HepG2 (cell line): ENCODE data around the gene KRTAP5-2. TPM values are rescaled to one million over a fixed set of nuclear protein-coding genes. Genes with fewer than 3 reads are reported as not detected.

Source experiments
- JUN ChIP-seq: sonication (generic); formaldehyde crosslinking; IDR thresholded peaks from 2 replicates; pipeline ENCODE4 v1.4.0; 2020; ENCODE audit warnings: mild to moderate bottlenecking, missing genetic modification reagents
- KAT2B ChIP-seq: fragments of 150-350 bp; IDR thresholded peaks from 2 replicates; pipeline ENCODE4 v1.6.1; 2014; ENCODE audit warnings: low read depth, low read length, borderline replicate concordance
- KDM2A ChIP-seq: sonication (generic); formaldehyde crosslinking; IDR thresholded peaks from 2 replicates; pipeline ENCODE4 v1.4.0; 2020; ENCODE audit warnings: low read depth, missing genetic modification reagents, borderline replicate concordance
- SAP130 ChIP-seq: IDR thresholded peaks from 2 replicates; pipeline ENCODE4 v1.6.1; 2016; ENCODE audit warnings: low read depth
- ZFP62 ChIP-seq: sonication (generic); formaldehyde crosslinking; IDR thresholded peaks from 2 replicates; pipeline ENCODE4 v1.4.0; 2020; ENCODE audit warnings: missing genetic modification reagents
- ZSCAN20 ChIP-seq: sonication (generic); formaldehyde crosslinking; IDR thresholded peaks from 2 replicates; pipeline ENCODE4 v1.4.0; 2020; ENCODE audit warnings: missing genetic modification reagents, mild to moderate bottlenecking, borderline replicate concordance
- polyA plus RNA-seq, 8 experiments: library from polyadenylated mRNA; depleted of rRNA in 3 of 8; stranded (reverse) in 7 of 8; unstranded in 1 of 8; fragments of >200 nt; fragmentation: Illumina TruSeq in 4 of 8; extraction: Trizol in 4 of 8; gene quantifications; 2 replicates each; pipeline versions ENCODE4 v1.2.1 to v1.2.3, GENCODE V29; 2011 to 2016; ENCODE audit warnings: low read depth in 4 of 8, missing spikeins in 1 of 8, mixed read lengths in 1 of 8; ENCODE audit not compliant: insufficient read depth in 1 of 8
- total RNA-seq, 5 experiments: library from RNA; depleted of rRNA; stranded (reverse); fragments of >200 nt; fragmentation: Illumina TruSeq; extraction: Trizol; gene quantifications; 2 replicates each; pipeline ENCODE4 v1.2.3, GENCODE V29; 2016; ENCODE audit warnings: low read depth in 1 of 5
- TF ChIP-seq, protein P1 (sequence below): sonication (generic); formaldehyde crosslinking; IDR thresholded peaks from 2 replicates; pipeline ENCODE4 v1.4.0; 2020; ENCODE audit warnings: missing genetic modification reagents
- TF ChIP-seq, protein P2 (sequence below): sonication (generic); formaldehyde crosslinking; IDR thresholded peaks from 2 replicates; pipeline ENCODE4 v1.5.1; 2020; ENCODE audit warnings: missing genetic modification reagents, mild to moderate bottlenecking, borderline replicate concordance
- TF ChIP-seq, protein P3 (sequence below): sonication (generic); formaldehyde crosslinking; IDR thresholded peaks from 2 replicates; pipeline ENCODE4 v1.8.0; 2022; ENCODE audit warnings: low read depth, missing genetic modification reagents
- TF ChIP-seq, protein P4 (sequence below): sonication (generic); formaldehyde crosslinking; IDR thresholded peaks from 2 replicates; pipeline ENCODE4 v1.4.0; 2020; ENCODE audit warnings: low read depth, mild to moderate bottlenecking, missing genetic modification reagents
- TF ChIP-seq, protein P5 (sequence below): sonication (generic); formaldehyde crosslinking; IDR thresholded peaks from 2 replicates; pipeline ENCODE4 v1.5.0; 2020; ENCODE audit warnings: mild to moderate bottlenecking, missing genetic modification reagents, borderline replicate concordance

The KRTAP5-2 gene
- total and polyA plus RNA-seq, 2 of the 13 experiments (the other 11 are each of a cell fraction or from before 2014, with no cell fraction given), result not detected

DNA sequence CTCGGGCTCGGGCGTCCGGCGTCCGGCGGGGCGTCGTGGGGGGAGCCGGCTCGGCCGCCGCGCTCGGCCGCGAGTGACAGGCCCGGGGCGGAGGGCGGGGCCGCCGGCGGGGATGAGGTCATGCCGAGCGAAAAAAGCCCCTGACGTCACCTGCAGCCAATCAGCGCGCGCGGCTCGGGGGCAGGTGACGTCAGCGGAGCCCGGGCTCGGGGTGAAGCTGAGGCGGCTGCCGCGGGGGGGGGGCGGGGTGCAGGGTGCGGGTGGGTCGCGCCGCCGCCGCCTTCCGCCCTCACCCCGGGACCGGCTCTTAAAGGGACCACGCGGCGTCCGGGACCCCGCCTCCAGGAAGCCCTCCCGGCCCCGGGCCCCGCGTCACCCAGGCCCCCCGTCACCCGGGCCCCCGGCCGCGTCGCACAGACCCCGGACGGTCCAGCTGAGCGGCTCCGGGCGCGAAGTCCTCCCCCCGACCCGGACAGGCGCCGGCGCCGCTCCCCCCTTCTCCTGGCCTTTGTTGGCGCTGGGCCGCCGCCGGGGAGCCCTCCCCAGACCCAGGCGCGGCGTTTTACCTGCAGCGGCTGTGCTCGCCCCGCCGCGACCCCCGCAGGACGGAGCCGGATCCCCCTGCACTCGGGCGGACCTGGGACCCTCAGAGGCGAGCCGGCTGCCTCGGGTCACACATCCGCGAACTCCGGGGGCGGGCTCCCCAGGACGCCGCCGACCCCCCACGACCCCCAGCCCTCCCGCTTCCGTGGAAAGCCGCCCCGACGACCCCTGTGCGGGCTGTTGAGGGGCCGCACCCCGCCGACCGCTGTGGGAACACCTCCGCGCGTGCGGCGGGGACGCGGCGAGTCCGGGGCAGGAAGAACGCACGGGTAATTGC lies 25.7 kb downstream of the KRTAP5-2 start, which contains the start of gene DUSP8 (continued):
- TF ChIP-seq, protein P1, sequence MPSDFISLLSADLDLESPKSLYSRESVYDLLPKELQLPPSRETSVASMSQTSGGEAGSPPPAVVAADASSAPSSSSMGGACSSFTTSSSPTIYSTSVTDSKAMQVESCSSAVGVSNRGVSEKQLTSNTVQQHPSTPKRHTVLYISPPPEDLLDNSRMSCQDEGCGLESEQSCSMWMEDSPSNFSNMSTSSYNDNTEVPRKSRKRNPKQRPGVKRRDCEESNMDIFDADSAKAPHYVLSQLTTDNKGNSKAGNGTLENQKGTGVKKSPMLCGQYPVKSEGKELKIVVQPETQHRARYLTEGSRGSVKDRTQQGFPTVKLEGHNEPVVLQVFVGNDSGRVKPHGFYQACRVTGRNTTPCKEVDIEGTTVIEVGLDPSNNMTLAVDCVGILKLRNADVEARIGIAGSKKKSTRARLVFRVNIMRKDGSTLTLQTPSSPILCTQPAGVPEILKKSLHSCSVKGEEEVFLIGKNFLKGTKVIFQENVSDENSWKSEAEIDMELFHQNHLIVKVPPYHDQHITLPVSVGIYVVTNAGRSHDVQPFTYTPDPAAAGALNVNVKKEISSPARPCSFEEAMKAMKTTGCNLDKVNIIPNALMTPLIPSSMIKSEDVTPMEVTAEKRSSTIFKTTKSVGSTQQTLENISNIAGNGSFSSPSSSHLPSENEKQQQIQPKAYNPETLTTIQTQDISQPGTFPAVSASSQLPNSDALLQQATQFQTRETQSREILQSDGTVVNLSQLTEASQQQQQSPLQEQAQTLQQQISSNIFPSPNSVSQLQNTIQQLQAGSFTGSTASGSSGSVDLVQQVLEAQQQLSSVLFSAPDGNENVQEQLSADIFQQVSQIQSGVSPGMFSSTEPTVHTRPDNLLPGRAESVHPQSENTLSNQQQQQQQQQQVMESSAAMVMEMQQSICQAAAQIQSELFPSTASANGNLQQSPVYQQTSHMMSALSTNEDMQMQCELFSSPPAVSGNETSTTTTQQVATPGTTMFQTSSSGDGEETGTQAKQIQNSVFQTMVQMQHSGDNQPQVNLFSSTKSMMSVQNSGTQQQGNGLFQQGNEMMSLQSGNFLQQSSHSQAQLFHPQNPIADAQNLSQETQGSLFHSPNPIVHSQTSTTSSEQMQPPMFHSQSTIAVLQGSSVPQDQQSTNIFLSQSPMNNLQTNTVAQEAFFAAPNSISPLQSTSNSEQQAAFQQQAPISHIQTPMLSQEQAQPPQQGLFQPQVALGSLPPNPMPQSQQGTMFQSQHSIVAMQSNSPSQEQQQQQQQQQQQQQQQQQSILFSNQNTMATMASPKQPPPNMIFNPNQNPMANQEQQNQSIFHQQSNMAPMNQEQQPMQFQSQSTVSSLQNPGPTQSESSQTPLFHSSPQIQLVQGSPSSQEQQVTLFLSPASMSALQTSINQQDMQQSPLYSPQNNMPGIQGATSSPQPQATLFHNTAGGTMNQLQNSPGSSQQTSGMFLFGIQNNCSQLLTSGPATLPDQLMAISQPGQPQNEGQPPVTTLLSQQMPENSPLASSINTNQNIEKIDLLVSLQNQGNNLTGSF (CRISPR knock-in tag), result no peak
- TF ChIP-seq, protein P2, sequence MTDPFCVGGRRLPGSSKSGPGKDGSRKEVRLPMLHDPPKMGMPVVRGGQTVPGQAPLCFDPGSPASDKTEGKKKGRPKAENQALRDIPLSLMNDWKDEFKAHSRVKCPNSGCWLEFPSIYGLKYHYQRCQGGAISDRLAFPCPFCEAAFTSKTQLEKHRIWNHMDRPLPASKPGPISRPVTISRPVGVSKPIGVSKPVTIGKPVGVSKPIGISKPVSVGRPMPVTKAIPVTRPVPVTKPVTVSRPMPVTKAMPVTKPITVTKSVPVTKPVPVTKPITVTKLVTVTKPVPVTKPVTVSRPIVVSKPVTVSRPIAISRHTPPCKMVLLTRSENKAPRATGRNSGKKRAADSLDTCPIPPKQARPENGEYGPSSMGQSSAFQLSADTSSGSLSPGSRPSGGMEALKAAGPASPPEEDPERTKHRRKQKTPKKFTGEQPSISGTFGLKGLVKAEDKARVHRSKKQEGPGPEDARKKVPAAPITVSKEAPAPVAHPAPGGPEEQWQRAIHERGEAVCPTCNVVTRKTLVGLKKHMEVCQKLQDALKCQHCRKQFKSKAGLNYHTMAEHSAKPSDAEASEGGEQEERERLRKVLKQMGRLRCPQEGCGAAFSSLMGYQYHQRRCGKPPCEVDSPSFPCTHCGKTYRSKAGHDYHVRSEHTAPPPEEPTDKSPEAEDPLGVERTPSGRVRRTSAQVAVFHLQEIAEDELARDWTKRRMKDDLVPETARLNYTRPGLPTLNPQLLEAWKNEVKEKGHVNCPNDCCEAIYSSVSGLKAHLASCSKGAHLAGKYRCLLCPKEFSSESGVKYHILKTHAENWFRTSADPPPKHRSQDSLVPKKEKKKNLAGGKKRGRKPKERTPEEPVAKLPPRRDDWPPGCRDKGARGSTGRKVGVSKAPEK, result no peak
- 0 out of 2 replicates have a peak, but pooled peaks have one; percentile 48 for TF ChIP-seq ZSCAN20
- TF ChIP-seq, protein P3, sequence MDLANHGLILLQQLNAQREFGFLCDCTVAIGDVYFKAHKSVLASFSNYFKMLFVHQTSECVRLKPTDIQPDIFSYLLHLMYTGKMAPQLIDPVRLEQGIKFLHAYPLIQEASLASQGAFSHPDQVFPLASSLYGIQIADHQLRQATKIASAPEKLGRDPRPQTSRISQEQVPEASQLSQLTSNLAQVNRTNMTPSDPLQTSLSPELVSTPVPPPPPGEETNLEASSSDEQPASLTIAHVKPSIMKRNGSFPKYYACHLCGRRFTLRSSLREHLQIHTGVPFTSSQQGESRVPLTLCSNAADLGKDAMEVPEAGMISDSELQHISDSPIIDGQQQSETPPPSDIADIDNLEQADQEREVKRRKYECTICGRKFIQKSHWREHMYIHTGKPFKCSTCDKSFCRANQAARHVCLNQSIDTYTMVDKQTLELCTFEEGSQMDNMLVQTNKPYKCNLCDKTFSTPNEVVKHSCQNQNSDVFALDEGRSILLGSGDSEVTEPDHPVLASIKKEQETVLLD (CRISPR knock-in tag), result peak; percentile 56; the same call in 1 of the 2 replicates
- peak; percentile 45; the same call in 1 of the 2 replicates for TF ChIP-seq KDM2A (CRISPR knock-in tag)
- peak; percentile 74 for TF ChIP-seq JUN (CRISPR knock-in tag)
- TF ChIP-seq KAT2B, result no peak
- TF ChIP-seq, protein P4, sequence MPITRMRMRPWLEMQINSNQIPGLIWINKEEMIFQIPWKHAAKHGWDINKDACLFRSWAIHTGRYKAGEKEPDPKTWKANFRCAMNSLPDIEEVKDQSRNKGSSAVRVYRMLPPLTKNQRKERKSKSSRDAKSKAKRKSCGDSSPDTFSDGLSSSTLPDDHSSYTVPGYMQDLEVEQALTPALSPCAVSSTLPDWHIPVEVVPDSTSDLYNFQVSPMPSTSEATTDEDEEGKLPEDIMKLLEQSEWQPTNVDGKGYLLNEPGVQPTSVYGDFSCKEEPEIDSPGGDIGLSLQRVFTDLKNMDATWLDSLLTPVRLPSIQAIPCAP (CRISPR knock-in tag), result no peak
- peak; percentile 60 for TF ChIP-seq SAP130 (CRISPR knock-in tag)
- TF ChIP-seq, protein P5, sequence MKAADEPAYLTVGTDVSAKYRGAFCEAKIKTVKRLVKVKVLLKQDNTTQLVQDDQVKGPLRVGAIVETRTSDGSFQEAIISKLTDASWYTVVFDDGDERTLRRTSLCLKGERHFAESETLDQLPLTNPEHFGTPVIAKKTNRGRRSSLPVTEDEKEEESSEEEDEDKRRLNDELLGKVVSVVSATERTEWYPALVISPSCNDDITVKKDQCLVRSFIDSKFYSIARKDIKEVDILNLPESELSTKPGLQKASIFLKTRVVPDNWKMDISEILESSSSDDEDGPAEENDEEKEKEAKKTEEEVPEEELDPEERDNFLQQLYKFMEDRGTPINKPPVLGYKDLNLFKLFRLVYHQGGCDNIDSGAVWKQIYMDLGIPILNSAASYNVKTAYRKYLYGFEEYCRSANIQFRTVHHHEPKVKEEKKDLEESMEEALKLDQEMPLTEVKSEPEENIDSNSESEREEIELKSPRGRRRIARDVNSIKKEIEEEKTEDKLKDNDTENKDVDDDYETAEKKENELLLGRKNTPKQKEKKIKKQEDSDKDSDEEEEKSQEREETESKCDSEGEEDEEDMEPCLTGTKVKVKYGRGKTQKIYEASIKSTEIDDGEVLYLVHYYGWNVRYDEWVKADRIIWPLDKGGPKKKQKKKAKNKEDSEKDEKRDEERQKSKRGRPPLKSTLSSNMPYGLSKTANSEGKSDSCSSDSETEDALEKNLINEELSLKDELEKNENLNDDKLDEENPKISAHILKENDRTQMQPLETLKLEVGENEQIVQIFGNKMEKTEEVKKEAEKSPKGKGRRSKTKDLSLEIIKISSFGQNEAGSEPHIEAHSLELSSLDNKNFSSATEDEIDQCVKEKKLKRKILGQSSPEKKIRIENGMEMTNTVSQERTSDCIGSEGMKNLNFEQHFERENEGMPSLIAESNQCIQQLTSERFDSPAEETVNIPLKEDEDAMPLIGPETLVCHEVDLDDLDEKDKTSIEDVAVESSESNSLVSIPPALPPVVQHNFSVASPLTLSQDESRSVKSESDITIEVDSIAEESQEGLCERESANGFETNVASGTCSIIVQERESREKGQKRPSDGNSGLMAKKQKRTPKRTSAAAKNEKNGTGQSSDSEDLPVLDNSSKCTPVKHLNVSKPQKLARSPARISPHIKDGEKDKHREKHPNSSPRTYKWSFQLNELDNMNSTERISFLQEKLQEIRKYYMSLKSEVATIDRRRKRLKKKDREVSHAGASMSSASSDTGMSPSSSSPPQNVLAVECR (CRISPR knock-in tag), result peak; percentile 42; the same call in 1 of the 2 replicates
- TF ChIP-seq ZFP62, result no peak
